Panc1 (cell line): ENCODE measurements around the gene DIAPH3. TPM values are rescaled to one million over a fixed set of nuclear protein-coding genes. Genes with fewer than 3 reads are reported as not detected.

Experiments
- ATAC-seq: fragments of 200-7000 bp; cut with Tn5 transposase; 2 replicates; pipeline ENCODE4 v1.9.1; 2020; ENCODE audit warnings: mild to moderate bottlenecking, moderate library complexity
- BruUV-seq: library from RNA; stranded (reverse); fragments of 400-500 nt; replicated peaks from 2 replicates; lab custom pipeline; 2021; lab: Mats Ljungman, UMichigan
- CTCF ChIA-PET: fragments of 300-600 bp; sonication (Branson Sonifier 250); formaldehyde crosslinking; loops from one replicate; lab custom pipeline; 2022; ENCODE audit warnings: antibody characterized with exemption; lab: Charles Lee
- POLR2A ChIA-PET: fragments of 300-600 bp; sonication (Branson Sonifier 250); formaldehyde crosslinking; loops from one replicate; lab custom pipeline; 2022; ENCODE audit warnings: antibody characterized with exemption; lab: Charles Lee
- DNase-seq: peaks from one replicate; pipeline ENCODE4 v3.0.0-alpha.2; 2010; ENCODE audit warnings: low read depth, low spot score
- H3K27ac ChIP-seq: 2 replicates; pipeline ENCODE4 v1.5.1; 2011; ENCODE audit warnings: mild to moderate bottlenecking, low read length, inconsistent platforms
- H3K27me3 ChIP-seq: fragments of 200-500 bp; sonication (Bioruptor generic); 2 replicates; pipeline ENCODE4 v1.6.0; 2014; ENCODE audit warnings: low read length, inconsistent platforms; ENCODE audit not compliant: control insufficient read depth, insufficient read depth
- H3K36me3 ChIP-seq: fragments of 200-500 bp; sonication (Bioruptor generic); 2 replicates; pipeline ENCODE4 v1.5.1; 2014; ENCODE audit warnings: inconsistent platforms, mild to moderate bottlenecking, low read length, moderate library complexity; ENCODE audit not compliant: control insufficient read depth, insufficient read depth
- H3K4me1 ChIP-seq: 2 replicates; pipeline ENCODE4 v1.5.1; 2011; ENCODE audit warnings: inconsistent platforms, mild to moderate bottlenecking, low read length, moderate library complexity; ENCODE audit not compliant: control insufficient read depth, insufficient read depth
- H3K4me3 ChIP-seq, 2 experiments: 2 replicates each; pipeline ENCODE4 v1.5.1; 2011 to 2012; ENCODE audit warnings: low read depth in 2 of 2, low read length in 2 of 2, mild to moderate bottlenecking in 2 of 2, inconsistent platforms in 1 of 2, moderate library complexity in 1 of 2
- H3K9me3 ChIP-seq: fragments of 200-500 bp; sonication (Bioruptor generic); 2 replicates; pipeline ENCODE4 v1.5.1; 2014; ENCODE audit warnings: low read depth, mild to moderate bottlenecking, inconsistent platforms, low read length, moderate library complexity; ENCODE audit not compliant: control insufficient read depth, insufficient read depth
- CTCF ChIP-seq: fragments of 450-650 bp; IDR thresholded peaks from 2 replicates; pipeline ENCODE4 v1.5.1; 2017; ENCODE audit warnings: mild to moderate bottlenecking
- POLR2AphosphoS5 ChIP-seq: IDR thresholded peaks from 2 replicates; pipeline ENCODE4 v1.6.1; 2012; ENCODE audit warnings: mild to moderate bottlenecking, low read depth, low read length, moderate library complexity
- REST ChIP-seq, 2 experiments: IDR thresholded peaks; 2 replicates each; pipeline ENCODE4 v1.6.1; 2011 to 2012; ENCODE audit warnings: low read depth in 2 of 2, control low read depth in 1 of 2, low read length in 1 of 2, mild to moderate bottlenecking in 1 of 2, moderate library complexity in 1 of 2; ENCODE audit not compliant: insufficient read depth in 1 of 2
- SIN3A ChIP-seq: IDR thresholded peaks from 2 replicates; pipeline ENCODE4 v1.6.1; 2012; ENCODE audit warnings: low read depth, mild to moderate bottlenecking, low read length, moderate library complexity, borderline replicate concordance; ENCODE audit not compliant: insufficient read depth
- TCF7L2 ChIP-seq: IDR thresholded peaks from 2 replicates; pipeline ENCODE4 v1.6.1; 2011; ENCODE audit warnings: mild to moderate bottlenecking, low read depth, low read length, inconsistent platforms
- in situ Hi-C: cut with HindIII; loops from 2 replicates; pipeline ENCODE4 v1.10.0; 2016; ENCODE audit warnings: low sequenced_read_pairs, low pct_unique_long_range_greater_than_20kb
- intact Hi-C: fragments of 100-400 bp; cut with micrococcal nuclease; formaldehyde crosslinking; loops from one replicate; pipeline ENCODE4 v1.10.0; 2022; ENCODE audit not compliant: unreplicated experiment
- total RNA-seq: library from RNA; stranded (reverse); gene quantifications from one replicate; pipeline ENCODE4 v1.2.1, GENCODE V29; 2021; ENCODE audit not compliant: unreplicated experiment

Gene DIAPH3
- total RNA-seq, 1 experiment from 2014 or later: 15.4 TPM

GRCh38 chr13:59861676-59862075, 302.1 kb downstream of the DIAPH3 start:
- ChIA-PET POLR2A (no interaction called here), CTCF (no interaction called here)
- Histone ChIP-seq H3K36me3 (no peaks in the 10 kb centered on the region), H3K4me1 (no peaks in the 10 kb centered on the region), H3K9me3 (no peaks in the 10 kb centered on the region), H3K27ac (no peak overlapping the region), H3K27me3 (no peaks in the 10 kb centered on the region), H3K4me3 (no peak overlapping the region)
- ATAC-seq (no peak), DNase-seq (no peak)
- no peak for TF ChIP-seq SIN3A
- intact Hi-C loops (no loop called here), in situ Hi-C loops (no loop called here)
- no TSS peak for BruUV-seq

GRCh38 chr13:59856281-59856810, 307.4 kb downstream of the DIAPH3 start:
- ATAC-seq (no peak), DNase-seq (no peak)
- Histone ChIP-seq H3K4me3 (no peak overlapping the region), H3K4me1 (no peaks in the 10 kb centered on the region), H3K27me3 (no peaks in the 10 kb centered on the region), H3K9me3 (no peaks in the 10 kb centered on the region), H3K27ac (no peak overlapping the region), H3K36me3 (no peaks in the 10 kb centered on the region)
- intact Hi-C loops (no loop called here), in situ Hi-C loops (no loop called here)
- POLR2A ChIA-PET: no interaction called here
- CTCF ChIA-PET: no interaction called here
- BruUV-seq: no TSS peak
- no peak for TF ChIP-seq CTCF
- TF ChIP-seq POLR2AphosphoS5: no peak
- no peak for TF ChIP-seq SIN3A
- TF ChIP-seq TCF7L2: no peak
- TF ChIP-seq REST (IDR thresholded peaks at IDR 0.05; ENCODE audit: insufficient read depth in 1 of 2, low read depth in 2 of 2, low read length in 1 of 2): no peak

DNA sequence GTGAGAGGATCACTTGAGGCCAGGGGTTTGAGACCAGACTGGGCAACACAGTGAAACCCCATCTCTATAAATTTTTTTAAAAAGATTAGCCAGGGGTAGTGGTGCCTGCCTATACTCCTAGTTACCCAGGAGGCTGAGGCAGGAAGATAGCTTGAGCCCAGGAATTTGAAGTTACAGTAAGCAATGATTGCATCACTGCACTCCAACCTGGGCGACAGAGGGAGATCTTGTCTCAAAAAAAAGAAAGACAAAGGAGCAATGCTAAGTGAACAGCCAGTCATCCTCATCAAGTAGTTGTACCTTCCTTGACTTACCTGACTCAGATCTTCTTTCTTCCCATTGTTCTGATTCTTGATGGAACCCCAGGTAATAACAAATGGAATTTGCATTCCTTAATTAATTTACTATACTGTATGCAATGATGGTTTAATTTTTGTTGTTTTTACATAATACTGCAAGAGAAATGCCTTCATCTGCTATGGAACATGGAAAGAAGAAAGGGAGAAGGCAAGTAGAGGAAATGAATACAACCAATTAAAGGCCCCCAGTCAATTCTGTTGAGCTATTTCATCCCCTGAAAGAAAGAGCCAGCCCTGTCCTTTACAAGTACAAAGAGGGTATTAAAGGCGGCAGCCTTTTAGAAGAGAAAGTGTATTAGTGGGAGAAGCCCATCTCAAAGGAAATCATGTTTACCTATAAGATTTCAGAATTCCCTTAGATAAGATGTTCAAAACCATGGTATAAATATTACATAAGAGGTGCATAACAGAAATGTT, 316.7 kb downstream of the DIAPH3 start:
- TF ChIP-seq TCF7L2 (no peak), CTCF (no peak)
- Histone ChIP-seq H3K4me3 (no peak overlapping the region), H3K36me3 (no peaks in the 10 kb centered on the region), H3K9me3 (no peaks in the 10 kb centered on the region), H3K27ac (no peak overlapping the region), H3K27me3 (no peaks in the 10 kb centered on the region), H3K4me1 (no peaks in the 10 kb centered on the region)
- intact Hi-C loops: no loop called here
- ChIA-PET POLR2A (no interaction called here), CTCF (interaction anchor here (0.6 kb wide), 1 partner anchor 550 kb away, joined by 9 read pairs; the partner anchor contains the start of gene TDRD3)
- DNase-seq (no peak), ATAC-seq (no peak)
- in situ Hi-C loops: no loop called here
- BruUV-seq: no TSS peak
